Right renal pelvis (tissue), 4 donors: ENCODE results near the gene RADIL. TPM values are rescaled to one million over a fixed set of nuclear protein-coding genes. Genes with fewer than 3 reads are reported as not detected.
"Not testable (repeated sequence)": the region's sequence is repeated elsewhere in the genome, so short reads cannot be mapped to it uniquely, and the experiment has no call there.

ENCODE experiments used
- DNase-seq, 4 donors: peaks; one replicate each; pipeline ENCODE4 v3.0.0-alpha.2; 2013; ENCODE audit warnings: low read depth in 4 of 4, low spot score in 3 of 4, missing footprints in 1 of 4
- polyA plus RNA-seq, 4 donors: library from polyadenylated mRNA; unstranded; fragments of 120-200 nt; gene quantifications; one replicate each; pipeline ENCODE4 v1.2.1, GENCODE V29; 2013; ENCODE audit not compliant: insufficient read length in 4 of 4

Gene RADIL
- 1 to 10 TPM; 1.3 to 2.9 (median 2.3) TPM for polyA plus RNA-seq

GRCh38 chr7:4883372-4884144 is at the start of gene RADIL:
Gene RADIL (minus strand): TSS chr7:4883716. CDS start chr7:4878139, 5,577 bp downstream.
- peak in 3 of 4 donors; percentile 64 to 73 (median 71) for DNase-seq

DNA sequence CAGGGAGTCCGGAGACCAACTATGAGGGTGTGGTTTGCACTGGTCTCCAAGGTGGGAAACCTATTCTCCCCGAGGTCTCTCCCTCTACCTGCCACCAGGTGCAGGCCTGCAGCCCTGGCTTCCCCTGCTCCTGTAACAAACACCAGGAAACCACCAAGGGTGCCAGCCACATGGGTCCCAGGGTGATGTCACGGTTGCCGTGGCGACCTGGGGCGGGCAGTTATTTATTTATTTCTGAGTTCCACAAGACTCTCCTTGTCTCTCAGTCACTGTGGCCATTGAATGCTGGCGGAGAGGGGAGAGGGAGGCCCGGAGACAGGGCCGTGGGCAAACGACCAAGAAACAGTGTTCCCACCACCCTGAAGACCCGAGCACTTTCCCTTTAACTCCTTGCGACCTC is 48.4 kb upstream of the RADIL start:
- DNase-seq, result peak in 3 of 4 donors; percentile 6 to 14 (median 8)

DNA sequence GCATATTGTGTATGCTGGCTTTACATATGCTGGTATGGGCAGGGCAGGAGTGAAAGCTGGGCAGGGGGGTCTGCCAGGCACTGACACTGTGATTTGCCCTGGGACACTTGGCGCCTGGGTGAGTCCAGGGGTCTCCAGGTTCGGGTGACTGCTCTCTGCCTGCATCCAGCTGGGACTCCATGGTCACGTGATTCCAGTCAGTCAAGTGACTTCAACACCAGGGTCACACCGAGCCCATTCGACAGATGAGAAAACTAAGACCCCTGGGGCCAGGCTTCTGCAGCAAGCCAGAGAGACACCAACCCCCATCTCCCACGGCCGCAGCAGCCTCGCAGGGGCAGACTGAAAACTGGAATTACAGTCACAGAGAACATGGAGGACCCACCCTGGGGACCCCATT is 45.5 kb upstream of the RADIL start:
- DNase-seq, result no peak

- DNase-seq, result no peak
Observed at GRCh38 chr7:4928445-4928844, 44.9 kb upstream of the RADIL start.

- no peak for DNase-seq
Observed at GRCh38 chr7:4919969-4920766, 36.7 kb upstream of the RADIL start.

DNA sequence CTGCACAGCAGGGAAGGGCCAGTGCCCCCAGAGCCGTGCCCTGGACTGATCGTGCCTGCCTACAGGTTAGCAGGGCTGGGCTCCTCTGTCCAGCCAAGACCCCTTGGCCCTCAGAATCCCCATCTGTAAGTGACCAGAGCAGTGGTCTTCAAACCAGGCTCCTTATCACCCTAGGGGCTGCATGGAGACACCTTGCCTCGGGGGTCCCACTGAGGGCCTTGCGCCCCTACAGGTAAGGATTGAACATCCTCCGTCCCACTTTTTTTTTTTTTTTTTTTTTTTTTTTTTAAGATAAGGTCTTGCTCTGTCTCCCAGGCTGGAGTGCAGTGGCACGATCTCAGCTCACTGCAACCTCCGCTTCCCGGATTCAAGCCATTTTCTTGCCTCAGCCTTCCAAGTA is 32.6 kb upstream of the RADIL start:
- no peak for DNase-seq

- DNase-seq, result no peak
Observed at GRCh38 chr7:4911111-4911828, 27.8 kb upstream of the RADIL start.

GRCh38 chr7:4906682-4907081 is 23.2 kb upstream of the RADIL start:
- no peak for DNase-seq

GRCh38 chr7:4905171-4905570 is 21.7 kb upstream of the RADIL start:
- no peak for DNase-seq

GRCh38 chr7:4904346-4904745 is 20.8 kb upstream of the RADIL start:
- no peak for DNase-seq

DNA sequence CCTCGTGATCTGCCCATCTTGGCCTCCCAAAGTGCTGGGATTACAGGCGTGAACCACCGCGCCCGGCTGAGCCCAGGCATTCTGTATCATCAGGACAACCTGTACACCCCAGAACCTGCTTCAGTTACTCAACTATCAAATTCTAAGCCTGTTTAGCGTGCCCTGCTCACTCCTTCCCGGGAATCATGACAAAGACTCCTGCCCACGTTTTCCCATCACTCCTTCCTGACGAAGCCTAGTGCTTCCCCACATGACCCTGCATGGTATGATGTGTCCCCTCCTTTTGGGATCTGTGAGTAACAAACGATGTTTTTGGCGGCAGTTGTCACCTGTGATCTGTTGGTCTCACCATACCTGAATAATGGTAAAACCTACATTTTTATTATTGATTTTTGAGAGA is 12.2 kb upstream of the RADIL start:
- DNase-seq, result no peak

GRCh38 chr7:4894482-4894881 is 11.0 kb upstream of the RADIL start:
- no peak for DNase-seq

DNA sequence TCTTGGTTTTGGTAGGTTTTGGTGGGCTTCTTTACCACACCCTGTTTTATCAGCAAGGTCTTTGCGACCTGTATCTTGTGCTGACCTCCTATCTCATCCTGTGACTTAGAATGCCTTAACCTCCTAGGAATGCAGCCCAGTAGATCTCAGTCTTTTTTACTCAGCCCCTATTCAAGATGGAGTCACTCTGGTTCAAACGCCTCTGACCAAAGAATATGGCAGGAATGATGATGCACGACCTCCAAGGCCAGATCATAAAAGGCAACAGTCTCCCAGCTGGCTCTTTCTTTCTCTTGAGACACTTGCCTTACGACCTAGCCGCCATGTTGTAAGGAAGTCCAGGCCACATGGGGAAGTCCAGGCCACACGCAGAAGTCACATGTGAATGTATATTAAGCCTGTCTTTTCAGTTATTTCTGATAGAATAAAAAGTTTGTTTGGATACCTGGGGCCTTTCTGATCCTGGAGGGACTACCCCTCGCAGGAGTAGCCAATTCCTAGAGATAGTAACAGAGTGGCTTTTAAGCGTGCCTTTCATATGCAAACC is 10.5 kb upstream of the RADIL start:
- no peak for DNase-seq

DNA sequence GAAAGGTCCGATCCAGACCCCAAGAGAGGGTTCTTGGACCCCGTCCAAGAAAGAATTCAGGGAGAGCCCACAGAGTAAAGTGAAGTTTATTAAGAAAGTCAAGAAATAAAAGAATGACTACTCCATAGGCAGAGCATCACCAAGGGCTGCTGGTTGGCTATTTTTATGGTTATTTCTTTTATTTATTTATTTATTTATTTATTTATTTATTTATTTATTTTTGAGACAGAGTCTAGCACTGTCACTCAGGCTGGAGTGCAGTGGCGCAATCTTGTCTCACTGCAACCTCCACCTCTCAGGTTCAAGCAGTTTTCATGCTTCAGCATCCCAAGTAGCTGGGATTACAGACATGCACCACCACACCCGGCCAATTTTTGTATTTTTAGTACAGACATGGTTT is 9.7 kb upstream of the RADIL start:
- not testable (repeated sequence) for DNase-seq

- not testable (repeated sequence) for DNase-seq
Observed at GRCh38 chr7:4891522-4891921, 8.0 kb upstream of the RADIL start.

GRCh38 chr7:4889682-4890081 is 6.2 kb upstream of the RADIL start:
- no peak for DNase-seq

DNA sequence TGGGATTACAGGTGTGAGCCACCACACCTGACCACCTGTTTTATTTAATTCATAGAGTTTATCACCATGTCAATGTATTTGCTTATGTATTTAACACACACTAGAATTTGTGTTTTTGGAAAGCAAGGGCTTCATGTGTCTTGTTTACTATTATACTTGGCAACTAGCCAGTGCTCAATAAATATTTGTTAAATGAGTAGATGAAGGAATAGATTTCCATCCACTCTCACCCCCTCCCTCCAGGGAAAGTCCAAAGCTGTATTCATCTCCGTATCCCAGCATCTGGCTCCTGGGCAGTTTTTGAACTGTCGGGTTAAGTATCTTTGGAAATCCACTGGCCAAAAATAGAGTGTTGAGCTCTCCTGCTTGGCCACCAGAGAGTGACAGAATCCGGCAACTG is 4.6 kb upstream of the RADIL start:
- DNase-seq, result no peak

- DNase-seq, result no peak
Observed at GRCh38 chr7:4886671-4887070, 3.2 kb upstream of the RADIL start.

DNA sequence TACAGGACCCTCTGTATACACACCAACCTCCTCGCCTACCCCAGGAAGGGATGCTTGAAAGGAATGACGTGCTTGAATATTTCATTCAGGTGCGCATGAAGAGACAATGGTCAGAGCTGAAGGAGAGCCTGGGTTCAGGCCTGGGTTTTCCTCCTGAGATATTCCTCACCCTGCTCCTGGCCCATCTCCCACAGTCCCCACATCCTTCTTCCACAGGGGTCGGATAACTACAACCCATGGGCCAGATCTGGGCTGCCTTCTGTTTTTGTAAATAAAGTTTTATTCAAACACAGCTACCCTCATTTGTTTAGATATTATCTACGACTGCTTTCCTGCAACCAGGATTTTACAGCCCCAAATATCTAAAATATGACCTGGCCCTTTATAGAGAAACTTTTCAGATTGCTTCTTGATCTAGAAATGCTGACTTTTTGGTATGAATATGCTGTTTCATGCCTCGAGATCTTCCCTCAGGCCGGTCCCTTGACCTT is 1.8 kb upstream of the RADIL start:
- no peak for DNase-seq

- no peak for DNase-seq
Observed at GRCh38 chr7:4884164-4884563, 648 bp upstream of the RADIL start.

DNA sequence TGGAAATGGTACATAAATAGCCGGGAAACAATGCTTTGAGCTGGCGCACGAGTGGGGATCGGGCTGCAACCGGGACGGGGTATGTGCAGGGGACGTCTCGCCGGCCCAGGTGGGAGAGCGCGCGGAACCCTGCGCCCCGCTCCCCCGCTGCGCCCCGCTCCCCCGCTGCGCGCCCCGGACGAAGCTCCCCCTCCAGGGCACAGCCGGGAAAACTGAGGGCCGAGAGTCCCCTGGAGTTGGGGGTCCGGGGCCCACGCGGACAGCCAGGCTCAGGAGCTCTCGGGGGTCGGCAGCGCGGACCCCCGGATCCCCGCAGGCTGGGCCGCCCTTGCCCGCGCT is 514 bp downstream of the RADIL start:
- no peak for DNase-seq
